UCSD-AML1 (cell line): ENCODE measurements around the gene M6PR.

ENCODE experiments used
- DNase-seq: peaks from one replicate; lab custom pipeline; 2025; ENCODE audit not compliant: unreplicated experiment; lab: John Stamatoyannopoulos, UW

Gene M6PR

GRCh38 chr12:8949342-8950220, at the start of gene M6PR:
Gene M6PR, minus strand, starts transcription at chr12:8949645. Its CDS starts 3,241 bp downstream, at chr12:8946404.
- peak; percentile 99 for DNase-seq

GRCh38 chr12:8996682-8997405, 47.4 kb upstream of the M6PR start:
- no peak for DNase-seq

- no peak for DNase-seq
Observed at GRCh38 chr12:8995021-8995775, 45.8 kb upstream of the M6PR start.

GRCh38 chr12:8993827-8994226, 44.4 kb upstream of the M6PR start:
- DNase-seq = no peak

GRCh38 chr12:8991371-8992345, 42.2 kb upstream of the M6PR start:
- DNase-seq = no peak

GRCh38 chr12:8989413-8989812, 40.0 kb upstream of the M6PR start, which contains the start of gene KLRG1:
Gene KLRG1, plus strand, starts transcription at chr12:8989546. Its CDS starts 90 bp downstream, at chr12:8989636.
- DNase-seq = no peak

- no peak for DNase-seq
Observed at GRCh38 chr12:8987685-8988084, 38.2 kb upstream of the M6PR start.

GRCh38 chr12:8987163-8987562, 37.7 kb upstream of the M6PR start:
- no peak for DNase-seq

GRCh38 chr12:8985213-8985754, 35.8 kb upstream of the M6PR start:
- no peak for DNase-seq

- DNase-seq = no peak
Observed at GRCh38 chr12:8980137-8980536, 30.7 kb upstream of the M6PR start.

GRCh38 chr12:8970432-8970831, 21.0 kb upstream of the M6PR start:
- no peak for DNase-seq

GRCh38 chr12:8969861-8970411, 20.5 kb upstream of the M6PR start:
- no peak for DNase-seq

- no peak for DNase-seq
Observed at GRCh38 chr12:8968761-8969160, 19.3 kb upstream of the M6PR start.

- no peak for DNase-seq
Observed at GRCh38 chr12:8960176-8960575, 10.7 kb upstream of the M6PR start.

- peak; percentile 26 for DNase-seq
Observed at GRCh38 chr12:8958066-8958465, 8.6 kb upstream of the M6PR start.

GRCh38 chr12:8957561-8957960, 8.1 kb upstream of the M6PR start:
- DNase-seq = no peak

- DNase-seq = no peak
Observed at GRCh38 chr12:8956772-8957171, 7.3 kb upstream of the M6PR start.

- no peak for DNase-seq
Observed at GRCh38 chr12:8956073-8956472, 6.6 kb upstream of the M6PR start.

GRCh38 chr12:8953773-8954402, 4.4 kb upstream of the M6PR start:
- peak; percentile 22 for DNase-seq
